GM19452 (cell line): ENCODE measurements around the gene NFYA.
"Not testable (repeated sequence)": the region's sequence is repeated elsewhere in the genome, so short reads cannot be mapped to it uniquely, and the experiment has no call there.

ENCODE experiments used
- ATAC-seq: cut with Tn5 transposase; IDR thresholded peaks from one replicate; pipeline ENCODE4 v1.9.1; 2021; ENCODE audit not compliant: unreplicated experiment

NFYA gene

GRCh38 chr6:41111017-41111416, 38.2 kb downstream of the NFYA start:
- ATAC-seq: no peak

GRCh38 chr6:41115027-41115426, 42.3 kb downstream of the NFYA start:
- ATAC-seq: not testable (repeated sequence)

GRCh38 chr6:41119508-41119907, 46.7 kb downstream of the NFYA start:
- ATAC-seq: no peak

- ATAC-seq: no peak
Observed at GRCh38 chr6:41120058-41120457, 47.3 kb downstream of the NFYA start.

GRCh38 chr6:41122373-41122772, 49.6 kb downstream of the NFYA start:
- no peak for ATAC-seq

- no peak for ATAC-seq
Observed at GRCh38 chr6:41122918-41123317, 50.1 kb downstream of the NFYA start.

GRCh38 chr6:41125282-41125681, 52.5 kb downstream of the NFYA start:
- no peak for ATAC-seq

- no peak for ATAC-seq
Observed at GRCh38 chr6:41132254-41132653, 59.5 kb downstream of the NFYA start.

GRCh38 chr6:41135062-41135832, 62.5 kb downstream of the NFYA start:
- ATAC-seq: no peak

- no peak for ATAC-seq
Observed at GRCh38 chr6:41136911-41137310, 64.1 kb downstream of the NFYA start.

GRCh38 chr6:41147917-41148316, 75.1 kb downstream of the NFYA start:
- no peak for ATAC-seq
